HCT116 (cell line): ENCODE measurements around the gene UBQLN1. TPM values are rescaled to one million over a fixed set of nuclear protein-coding genes. Genes with fewer than 3 reads are reported as not detected.

Experiments used
- ATAC-seq: fragments of 200-7000 bp; cut with Tn5 transposase; 2 replicates; pipeline ENCODE4 v1.9.1; 2020; ENCODE audit warnings: mild to moderate bottlenecking, moderate library complexity
- BruUV-seq: library from RNA; stranded (reverse); fragments of 400-500 nt; replicated peaks from 2 replicates; lab custom pipeline; 2021; lab: Mats Ljungman, UMichigan
- CTCF ChIA-PET: fragments of 300-600 bp; sonication (Branson Sonifier 250); formaldehyde crosslinking; loops from one replicate; lab custom pipeline; 2021; ENCODE audit warnings: antibody characterized with exemption; lab: Charles Lee
- POLR2A ChIA-PET: fragments of 300-600, 350-600 bp; sonication (Branson Sonifier 250); formaldehyde crosslinking; loops from one replicate; lab custom pipeline; 2021; ENCODE audit warnings: antibody characterized with exemption; lab: Charles Lee
- RAD21 ChIA-PET, 2 experiments: fragments of 300-600 bp; sonication (Branson Sonifier 250); formaldehyde crosslinking; loops; one replicate each; lab custom pipeline; 2023; ENCODE audit warnings: low total read pairs in 2 of 2; ENCODE audit not compliant: uncharacterized antibody in 2 of 2, unreplicated experiment in 2 of 2, low non-redundant PET in 1 of 2; lab: Charles Lee
- DNase-seq: peaks from one replicate; pipeline ENCODE4 v3.0.0-alpha.2; 2010; ENCODE audit warnings: low read depth, low spot score
- H2AFZ ChIP-seq: fragments of 200-600 bp; shearing (Covaris generic), sonication (generic); 2 replicates; pipeline ENCODE4 v1.6.1; 2017; ENCODE audit warnings: low read depth, mixed run types, mixed read lengths, antibody characterized with exemption, low read length; ENCODE audit not compliant: poor library complexity, severe bottlenecking
- H3K27ac ChIP-seq: 2 replicates; pipeline ENCODE4 v1.5.1; 2012; ENCODE audit warnings: low read depth, low read length
- H3K27me3 ChIP-seq: fragments of 200-600 bp; sonication (generic); 2 replicates; pipeline ENCODE4 v1.6.1; 2016; ENCODE audit warnings: mixed run types, low read length, mixed read lengths; ENCODE audit not compliant: insufficient read depth
- H3K36me3 ChIP-seq, 2 experiments: fragments of 200-500 bp in 1 of 2; fragments of 200-600 bp in 1 of 2; sonication (Bioruptor generic) in 1 of 2; sonication (generic) in 1 of 2; 2 replicates each; pipeline versions ENCODE4 v1.5.1 to v1.6.1; 2014 to 2016; ENCODE audit warnings: low read length in 2 of 2, inconsistent platforms in 1 of 2, mixed read lengths in 1 of 2, mixed run types in 1 of 2; ENCODE audit not compliant: insufficient read depth in 2 of 2, control insufficient read depth in 1 of 2
- H3K4me1 ChIP-seq, 2 experiments: fragments of 200-600 bp in 1 of 2; sonication (generic) in 1 of 2; 2 replicates each; pipeline versions ENCODE4 v1.5.1 to v1.6.1; 2012 to 2017; ENCODE audit warnings: low read length in 2 of 2, inconsistent platforms in 1 of 2, mild to moderate bottlenecking in 1 of 2, mixed read lengths in 1 of 2, mixed run types in 1 of 2, moderate library complexity in 1 of 2; ENCODE audit not compliant: insufficient read depth in 2 of 2, control insufficient read depth in 1 of 2
- H3K4me2 ChIP-seq: fragments of 200-600 bp; sonication (generic); 2 replicates; pipeline ENCODE4 v1.6.1; 2017; ENCODE audit warnings: mixed run types, low read length, mixed read lengths
- H3K4me3 ChIP-seq, 2 experiments: fragments of 200-600 bp in 1 of 2; sonication (generic) in 1 of 2; replicated peaks in 1 of 2; 2 replicates each; pipeline ENCODE4 v1.5.1; 2011 to 2016; ENCODE audit warnings: low read length in 2 of 2, control low read depth in 1 of 2, low read depth in 1 of 2, mild to moderate bottlenecking in 1 of 2, mixed read lengths in 1 of 2, mixed run types in 1 of 2
- H3K79me2 ChIP-seq: fragments of 200-600 bp; sonication (generic); 2 replicates; pipeline ENCODE4 v1.6.1; 2017; ENCODE audit warnings: mild to moderate bottlenecking, mixed run types, low read length, moderate library complexity, mixed read lengths; ENCODE audit not compliant: insufficient read depth
- H3K9ac ChIP-seq: fragments of 200-600 bp; sonication (generic); 2 replicates; pipeline ENCODE4 v1.6.1; 2016; ENCODE audit warnings: low read length, mixed read lengths
- H3K9me2 ChIP-seq: fragments of 200-600 bp; sonication (generic), shearing (Covaris generic); 2 replicates; pipeline ENCODE4 v1.6.1; 2017; ENCODE audit warnings: mixed run types, mild to moderate bottlenecking, moderate library complexity; ENCODE audit not compliant: insufficient read depth
- H3K9me3 ChIP-seq, 2 experiments: fragments of 200-500 bp in 1 of 2; fragments of 200-600 bp in 1 of 2; sonication (Bioruptor generic) in 1 of 2; sonication (generic) in 1 of 2; 2 replicates each; pipeline ENCODE4 v1.6.1; 2014 to 2017; ENCODE audit warnings: low read length in 2 of 2, mixed read lengths in 2 of 2, inconsistent platforms in 1 of 2, low read depth in 1 of 2, mild to moderate bottlenecking in 1 of 2, mixed run types in 1 of 2, moderate library complexity in 1 of 2; ENCODE audit not compliant: control insufficient read depth in 1 of 2, insufficient read depth in 1 of 2
- H4K20me1 ChIP-seq: fragments of 200-600 bp; sonication (generic), shearing (Covaris generic); 2 replicates; pipeline ENCODE4 v1.6.1; 2017; ENCODE audit warnings: mixed run types, mild to moderate bottlenecking, moderate library complexity; ENCODE audit not compliant: insufficient read depth
- CBX3 ChIP-seq: IDR thresholded peaks from 2 replicates; pipeline ENCODE4 v1.6.1; 2012; ENCODE audit warnings: low read depth
- CEBPB ChIP-seq: IDR thresholded peaks from 2 replicates; pipeline ENCODE4 v1.6.1; 2012; ENCODE audit warnings: low read depth
- CTCF ChIP-seq, 3 experiments: fragments of 200-600 bp in 1 of 3; sonication (generic) in 1 of 3; IDR thresholded peaks in 2 of 3; conservative IDR thresholded peaks in 1 of 3; 2 replicates each; pipeline ENCODE4 v1.5.1; 2012 to 2017; ENCODE audit warnings: low read depth in 2 of 3, low read length in 2 of 3, antibody characterized with exemption in 1 of 3, borderline replicate concordance in 1 of 3, control low read depth in 1 of 3, mild to moderate bottlenecking in 1 of 3, mixed read lengths in 1 of 3, mixed run types in 1 of 3, moderate library complexity in 1 of 3; ENCODE audit not compliant: insufficient read depth in 1 of 3
- ELF1 ChIP-seq: IDR thresholded peaks from 2 replicates; pipeline ENCODE4 v1.6.1; 2012; ENCODE audit warnings: low read depth, borderline replicate concordance
- EZH2 ChIP-seq: fragments of 200-600 bp; sonication (generic); IDR thresholded peaks from 2 replicates; pipeline ENCODE4 v1.6.1; 2017; ENCODE audit warnings: antibody characterized with exemption, mixed run types
- EZH2phosphoT487 ChIP-seq: fragments of 200-600 bp; IDR thresholded peaks from 2 replicates; pipeline ENCODE4 v1.6.1; 2018; ENCODE audit warnings: antibody characterized with exemption, borderline replicate concordance
- MAX ChIP-seq: IDR thresholded peaks from 2 replicates; pipeline ENCODE4 v1.6.1; 2012
- POLR2A ChIP-seq: IDR thresholded peaks from 2 replicates; pipeline ENCODE4 v1.7.0; 2011; ENCODE audit warnings: borderline replicate concordance; ENCODE audit not compliant: insufficient read depth, insufficient read length; ENCODE audit errors: extremely low read depth
- POLR2AphosphoS5 ChIP-seq: IDR thresholded peaks from 2 replicates; pipeline ENCODE4 v1.6.1; 2011; ENCODE audit warnings: mild to moderate bottlenecking, low read depth, low read length, moderate library complexity
- RAD21 ChIP-seq: IDR thresholded peaks from 2 replicates; pipeline ENCODE4 v1.6.1; 2012; ENCODE audit warnings: low read depth, mild to moderate bottlenecking
- SP1 ChIP-seq: IDR thresholded peaks from 2 replicates; pipeline ENCODE4 v1.6.1; 2012; ENCODE audit warnings: low read depth
- TCF7L2 ChIP-seq: IDR thresholded peaks from 2 replicates; pipeline ENCODE4 v1.7.0; 2011; ENCODE audit warnings: borderline replicate concordance, inconsistent platforms; ENCODE audit not compliant: insufficient read depth, insufficient read length; ENCODE audit errors: extremely low read depth
- YY1 ChIP-seq: IDR thresholded peaks from 2 replicates; pipeline ENCODE4 v1.6.1; 2011; ENCODE audit warnings: low read length, low read depth, moderate library complexity, mild to moderate bottlenecking; ENCODE audit not compliant: insufficient replicate concordance; ENCODE audit errors: extremely low read depth
- ZFX ChIP-seq: fragments of 450-650 bp; IDR thresholded peaks from 2 replicates; pipeline ENCODE4 v1.6.1; 2017
- ZNF274 ChIP-seq: fragments of 200-500 bp; sonication (Bioruptor generic); IDR thresholded peaks from 2 replicates; pipeline ENCODE4 v1.6.1; 2014; ENCODE audit warnings: mild to moderate bottlenecking, low read depth, low read length, inconsistent platforms
- intact Hi-C: fragments of 100-400 bp; cut with micrococcal nuclease; formaldehyde crosslinking; loops from 2 replicates; pipeline ENCODE4 v1.10.0; 2022
- total RNA-seq: library from RNA; stranded (reverse); gene quantifications from one replicate; pipeline ENCODE4 v1.2.1, GENCODE V29; 2021; ENCODE audit not compliant: unreplicated experiment
- TF ChIP-seq, protein P1 (sequence below): IDR thresholded peaks from 2 replicates; pipeline ENCODE4 v1.6.1; 2012

Gene UBQLN1
- total RNA-seq, 1 experiment from 2014 or later, result 128 TPM

GRCh38 chr9:83628540-83628939 is 79.2 kb downstream of the UBQLN1 start:
- H2AFZ ChIP-seq, result no peak overlapping the region
- no peak for TF ChIP-seq CTCF (IDR thresholded peaks at IDR 0.05 in 2 of 3, conservative IDR thresholded peaks at IDR 0.05 in 1 of 3; ENCODE audit: borderline replicate concordance in 1 of 3, insufficient read depth in 1 of 3, low read depth in 2 of 3, low read length in 2 of 3)
- TF ChIP-seq, all 23 proteins: peak for 0
- H3K9me3 ChIP-seq, result no peaks in the 10 kb centered on the region
- no peak overlapping the region for H3K4me2 ChIP-seq
- RAD21 ChIA-PET, result no interaction called here
- POLR2A ChIA-PET, result no interaction called here
- BruUV-seq, result no TSS peak
- CTCF ChIA-PET, result interaction anchor here (1.0 kb wide), 1 partner anchor 8 kb away, joined by 3 read pairs; no protein-coding TSS in a partner anchor
- DNase-seq (no peak), ATAC-seq (no peak)
- 0 out of 4 replicates have a peak, but pooled peaks cover 0 to 3% of the 10 kb centered on the region in 2 experiments for H3K36me3 ChIP-seq
- no peaks in the 10 kb centered on the region for H3K79me2 ChIP-seq
- H3K4me3 ChIP-seq, result no peak overlapping the region
- intact Hi-C loops, result loop anchor here (10.0 kb wide), 2 partner anchors 186 to 294 kb away; partner anchors contain the start of gene GKAP1
- no peaks in the 10 kb centered on the region for H3K27me3 ChIP-seq
- no peaks in the 10 kb centered on the region for H4K20me1 ChIP-seq
- no peak overlapping the region for H3K9ac ChIP-seq
- H3K4me1 ChIP-seq, result peaks cover 0 to 9% of the 10 kb centered on the region in 2 experiments; a peak in 2 of 4 replicates
- H3K9me2 ChIP-seq, result no peaks in the 10 kb centered on the region
- no peak overlapping the region for H3K27ac ChIP-seq

- H3K36me3 ChIP-seq, result 0 out of 4 replicates have a peak, but pooled peaks cover 0 to 2% of the 10 kb centered on the region in 2 experiments
- no peak overlapping the region for H2AFZ ChIP-seq
- no peak overlapping the region for H3K9ac ChIP-seq
- H3K27ac ChIP-seq, result no peak overlapping the region
- POLR2A ChIA-PET, result no interaction called here
- no peaks in the 10 kb centered on the region for H3K27me3 ChIP-seq
- no peaks in the 10 kb centered on the region for H3K9me3 ChIP-seq
- H3K4me1 ChIP-seq, result peaks cover 3 to 24% of the 10 kb centered on the region in 2 experiments; a peak in 3 of 4 replicates
- H4K20me1 ChIP-seq, result no peaks in the 10 kb centered on the region
- H3K79me2 ChIP-seq, result no peaks in the 10 kb centered on the region
- DNase-seq, result no peak
- CTCF ChIA-PET, result interaction anchor here (1.2 to 1.7 kb wide), 2 partner anchors 24 to 291 kb away, joined by 3 to 5 read pairs; no protein-coding TSS in a partner anchor
- intact Hi-C loops, result loop anchor here (10.0 kb wide), 2 partner anchors 190 to 290 kb away; partner anchors contain the start of gene GKAP1
- no peak overlapping the region for H3K4me3 ChIP-seq
- H3K4me2 ChIP-seq, result no peak overlapping the region
- BruUV-seq, result no TSS peak
- RAD21 ChIA-PET, result no interaction called here
- no peak for ATAC-seq
- no peaks in the 10 kb centered on the region for H3K9me2 ChIP-seq
- TF ChIP-seq CBX3 (no peak), POLR2A (no peak), MAX (no peak), CEBPB (no peak), EZH2phosphoT487 (no peak), POLR2AphosphoS5 (no peak), ELF1 (no peak), TCF7L2 (no peak), ZFX (no peak), YY1 (no peak), RAD21 (no peak), ZNF274 (no peak), SP1 (no peak), EZH2 (no peak)
- TF ChIP-seq, protein P1, sequence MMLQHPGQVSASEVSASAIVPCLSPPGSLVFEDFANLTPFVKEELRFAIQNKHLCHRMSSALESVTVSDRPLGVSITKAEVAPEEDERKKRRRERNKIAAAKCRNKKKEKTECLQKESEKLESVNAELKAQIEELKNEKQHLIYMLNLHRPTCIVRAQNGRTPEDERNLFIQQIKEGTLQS, result no peak
These were observed 82.6 kb downstream of the UBQLN1 start for GRCh38 chr9:83625178-83625577.
